Tibial artery (tissue), 4 donors: ENCODE data around the gene SNTG2.

ENCODE experiments used
- DNase-seq, 2 donors: peaks; one replicate each; pipeline ENCODE4 v3.0.0-alpha.2; 2019
- H3K27ac ChIP-seq, 2 donors: fragments of 200-600 bp; sonication (generic) in 1 of 2; 1 replicate in 1 of 2; 2 replicates in 1 of 2; pipeline ENCODE4 v1.5.1; 2018 to 2019; ENCODE audit warnings: mild to moderate bottlenecking in 1 of 2
- H3K27me3 ChIP-seq, 2 donors: fragments of 200-600 bp; sonication (generic) in 1 of 2; one replicate each; pipeline versions ENCODE4 v1.5.1 to v1.6.0; 2016 to 2019
- H3K36me3 ChIP-seq, 3 donors: fragments of 200-600 bp; sonication (generic) in 2 of 3; one replicate each; pipeline ENCODE4 v1.5.1; 2016 to 2019; ENCODE audit warnings: mild to moderate bottlenecking in 2 of 3
- H3K4me1 ChIP-seq, 4 donors: fragments of 200-600 bp; sonication (generic) in 2 of 4; 1 replicate in 3 of 4; 2 replicates in 1 of 4; pipeline ENCODE4 v1.5.1; 2016 to 2019
- H3K4me3 ChIP-seq, 2 donors: fragments of 200-600 bp; sonication (generic) in 1 of 2; 1 replicate in 1 of 2; 2 replicates in 1 of 2; pipeline ENCODE4 v1.5.1; 2018 to 2019; ENCODE audit warnings: mild to moderate bottlenecking in 2 of 2
- H3K9me3 ChIP-seq, 3 donors: fragments of 200-600 bp; sonication (generic) in 1 of 3; one replicate each; pipeline ENCODE4 v1.5.1; 2016 to 2019
- intact Hi-C: fragments of 100-400 bp; cut with DNase I; formaldehyde crosslinking; loops from one replicate; pipeline ENCODE4 v1.15.0; 2023; ENCODE audit warnings: low total_unique reads
- TF ChIP-seq, protein P1 (sequence below), 2 experiments: fragments of 200-600 bp in 1 of 2; fragments of 450-650 bp in 1 of 2; IDR thresholded peaks; one replicate each; pipeline ENCODE4 v1.5.1; 2017 to 2019; ENCODE audit warnings: antibody characterized with exemption in 2 of 2, mild to moderate bottlenecking in 1 of 2, moderate library complexity in 1 of 2

SNTG2 gene

DNA sequence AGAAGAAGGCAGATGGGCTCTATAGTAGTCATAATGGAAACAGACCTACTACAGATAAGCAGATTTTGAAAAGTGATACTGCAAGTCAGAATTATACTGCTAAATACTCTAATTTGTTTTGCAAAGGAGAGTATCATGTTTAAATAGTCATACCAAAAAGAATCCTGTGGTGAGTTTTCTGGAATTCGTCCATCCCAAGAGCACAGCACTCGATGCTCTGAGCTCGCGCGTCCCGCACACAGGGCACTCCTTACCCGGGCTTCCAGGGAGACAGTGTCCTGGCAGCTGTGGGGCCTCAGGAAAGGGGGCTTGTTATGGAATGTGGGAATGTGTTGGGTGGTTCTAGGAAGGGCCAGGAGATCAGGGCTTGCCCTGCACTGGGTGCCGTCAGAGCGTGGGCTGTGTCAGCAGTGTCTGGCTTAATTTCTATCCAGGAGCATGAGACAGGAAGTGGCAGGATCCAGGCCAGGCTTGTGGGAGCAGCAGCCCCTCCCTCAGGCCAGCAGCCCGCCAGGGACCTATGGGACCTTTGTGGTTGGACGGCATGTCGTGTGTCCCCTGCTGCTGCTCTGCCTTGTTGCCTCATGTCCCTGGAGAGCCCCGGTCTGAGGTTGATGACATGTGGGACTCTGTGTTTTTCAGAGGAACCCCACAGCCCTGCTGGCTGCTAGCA, 269.4 kb downstream of the SNTG2 start:
- intact Hi-C loops, result no loop called here
- peaks cover 0 to 15% of the 10 kb centered on the region in 2 donors for H3K27me3 ChIP-seq
- no peaks in the 10 kb centered on the region for H3K4me1 ChIP-seq
- TF ChIP-seq, protein P1, sequence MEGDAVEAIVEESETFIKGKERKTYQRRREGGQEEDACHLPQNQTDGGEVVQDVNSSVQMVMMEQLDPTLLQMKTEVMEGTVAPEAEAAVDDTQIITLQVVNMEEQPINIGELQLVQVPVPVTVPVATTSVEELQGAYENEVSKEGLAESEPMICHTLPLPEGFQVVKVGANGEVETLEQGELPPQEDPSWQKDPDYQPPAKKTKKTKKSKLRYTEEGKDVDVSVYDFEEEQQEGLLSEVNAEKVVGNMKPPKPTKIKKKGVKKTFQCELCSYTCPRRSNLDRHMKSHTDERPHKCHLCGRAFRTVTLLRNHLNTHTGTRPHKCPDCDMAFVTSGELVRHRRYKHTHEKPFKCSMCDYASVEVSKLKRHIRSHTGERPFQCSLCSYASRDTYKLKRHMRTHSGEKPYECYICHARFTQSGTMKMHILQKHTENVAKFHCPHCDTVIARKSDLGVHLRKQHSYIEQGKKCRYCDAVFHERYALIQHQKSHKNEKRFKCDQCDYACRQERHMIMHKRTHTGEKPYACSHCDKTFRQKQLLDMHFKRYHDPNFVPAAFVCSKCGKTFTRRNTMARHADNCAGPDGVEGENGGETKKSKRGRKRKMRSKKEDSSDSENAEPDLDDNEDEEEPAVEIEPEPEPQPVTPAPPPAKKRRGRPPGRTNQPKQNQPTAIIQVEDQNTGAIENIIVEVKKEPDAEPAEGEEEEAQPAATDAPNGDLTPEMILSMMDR (IDR thresholded peaks at IDR 0.05), result no peak
- no peak for DNase-seq
- H3K9me3 ChIP-seq, result no peaks in the 10 kb centered on the region
- H3K36me3 ChIP-seq, result no peaks in the 10 kb centered on the region
- H3K27ac ChIP-seq, result no peak overlapping the region
- no peak overlapping the region for H3K4me3 ChIP-seq

DNA sequence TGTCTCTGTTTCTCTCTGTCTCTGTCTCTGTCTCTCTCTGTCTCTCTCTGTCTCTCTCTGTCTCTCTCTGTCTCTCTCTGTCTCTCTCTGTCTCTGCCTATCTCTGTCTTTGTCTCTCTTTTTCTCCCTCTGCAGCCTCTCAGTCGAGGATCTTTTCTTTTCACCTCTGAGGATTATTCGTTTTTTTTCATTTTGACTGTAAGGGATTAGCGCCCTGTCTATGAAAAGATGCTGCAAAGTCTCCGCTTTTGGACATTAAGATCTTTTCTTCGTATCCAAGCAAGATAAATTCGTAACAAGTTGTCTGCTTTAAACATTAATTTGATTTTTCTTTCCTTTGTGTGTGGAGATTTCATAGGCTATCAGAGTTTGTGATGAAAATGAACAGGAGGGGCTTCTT, 271.4 kb downstream of the SNTG2 start:
- intact Hi-C loops, result no loop called here
- no peaks in the 10 kb centered on the region for H3K4me1 ChIP-seq
- H3K4me3 ChIP-seq, result no peak overlapping the region
- H3K27me3 ChIP-seq, result peaks cover 0 to 15% of the 10 kb centered on the region in 2 donors
- DNase-seq, result no peak
- H3K36me3 ChIP-seq, result no peaks in the 10 kb centered on the region
- no peak overlapping the region for H3K27ac ChIP-seq
- TF ChIP-seq, protein P1 (IDR thresholded peaks at IDR 0.05), result no peak
- no peaks in the 10 kb centered on the region for H3K9me3 ChIP-seq

DNA sequence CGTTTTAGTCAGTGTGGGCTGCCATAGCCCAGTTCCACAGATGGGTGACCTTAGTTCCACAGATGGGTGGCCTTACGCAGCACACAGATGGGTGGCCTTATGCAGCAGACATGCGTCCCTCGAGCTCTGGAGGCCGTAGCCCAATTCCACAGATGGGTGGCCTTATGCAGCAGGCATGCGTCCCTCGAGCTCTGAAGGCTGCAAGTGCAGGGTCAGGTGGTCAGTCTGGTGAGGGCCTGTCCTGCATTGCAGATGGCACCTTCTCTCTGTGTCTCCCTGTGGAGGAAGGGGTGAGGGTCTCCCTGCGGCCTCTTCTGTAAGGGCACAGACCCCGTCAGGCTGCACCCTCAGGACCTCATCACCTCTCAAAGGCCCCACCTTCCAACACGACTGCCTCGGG, 273.1 kb downstream of the SNTG2 start:
- Histone ChIP-seq H3K27ac (no peak overlapping the region), H3K27me3 (peaks cover 0 to 4% of the 10 kb centered on the region in 2 donors), H3K9me3 (no peaks in the 10 kb centered on the region), H3K4me1 (no peaks in the 10 kb centered on the region), H3K36me3 (no peaks in the 10 kb centered on the region), H3K4me3 (no peak overlapping the region)
- TF ChIP-seq, protein P1 (IDR thresholded peaks at IDR 0.05), result no peak
- DNase-seq, result no peak
- intact Hi-C loops, result no loop called here

DNA sequence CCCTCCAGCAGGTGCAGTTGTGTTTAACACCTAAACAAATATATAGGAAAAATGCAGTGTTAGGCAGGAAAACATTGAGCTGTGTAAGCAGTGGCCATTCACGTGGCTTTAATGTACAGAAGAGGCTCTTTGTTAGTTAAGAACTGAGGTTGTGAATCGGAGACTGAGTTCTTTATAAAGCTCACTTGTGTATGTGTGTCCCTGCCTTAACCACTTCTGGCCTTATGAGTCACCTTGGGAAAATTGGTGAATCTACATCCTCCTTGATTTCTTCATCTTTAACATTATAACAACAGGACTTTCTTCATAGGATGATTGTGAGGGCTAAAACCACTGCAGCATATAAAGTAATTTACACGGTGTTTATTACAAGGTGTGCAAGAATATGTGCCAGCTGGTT, 274.3 kb downstream of the SNTG2 start:
- no peak for DNase-seq
- TF ChIP-seq, protein P1 (IDR thresholded peaks at IDR 0.05), result no peak
- no peak overlapping the region for H3K27ac ChIP-seq
- H3K4me1 ChIP-seq, result no peaks in the 10 kb centered on the region
- H3K36me3 ChIP-seq, result no peaks in the 10 kb centered on the region
- no peak overlapping the region for H3K4me3 ChIP-seq
- H3K27me3 ChIP-seq, result no peaks in the 10 kb centered on the region
- intact Hi-C loops, result no loop called here
- no peaks in the 10 kb centered on the region for H3K9me3 ChIP-seq

DNA sequence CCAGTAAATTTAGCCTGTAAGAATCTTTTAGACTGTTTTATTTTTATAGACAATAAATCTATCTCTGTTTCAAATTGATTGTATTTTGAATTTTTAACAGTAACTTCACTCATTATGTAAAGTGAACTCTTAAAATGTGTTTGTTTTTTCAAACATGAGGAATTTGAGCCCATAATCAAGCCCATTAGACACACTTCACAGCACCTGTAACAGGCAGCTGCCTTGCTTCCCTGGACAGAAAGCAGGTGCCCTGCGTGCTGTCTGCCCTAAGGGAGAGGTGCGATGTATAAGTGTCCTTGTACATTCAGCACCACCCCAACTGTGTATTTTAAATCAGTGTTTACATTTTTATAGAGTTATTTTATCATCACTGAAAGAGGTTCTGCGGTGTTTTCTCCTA, 276.1 kb downstream of the SNTG2 start:
- H3K9me3 ChIP-seq, result no peaks in the 10 kb centered on the region
- DNase-seq, result no peak
- H3K4me1 ChIP-seq, result no peaks in the 10 kb centered on the region
- H3K36me3 ChIP-seq, result no peaks in the 10 kb centered on the region
- intact Hi-C loops, result no loop called here
- H3K27me3 ChIP-seq, result no peaks in the 10 kb centered on the region
- no peak overlapping the region for H3K27ac ChIP-seq
- no peak overlapping the region for H3K4me3 ChIP-seq
- TF ChIP-seq, protein P1 (IDR thresholded peaks at IDR 0.05), result no peak
